MM.1S (cell line): ENCODE results near the gene HACE1.

Experiments
- DNase-seq: peaks from one replicate; pipeline ENCODE4 v3.0.0-alpha.2; 2015
- H2AFZ ChIP-seq: fragments of 300-600 bp; sonication (generic); 2 replicates; pipeline ENCODE4 v1.6.0; 2016; ENCODE audit warnings: antibody characterized with exemption, low read length
- H3F3A ChIP-seq: fragments of 300-600 bp; sonication (generic); 2 replicates; pipeline ENCODE4 v1.6.1; 2016; ENCODE audit warnings: mild to moderate bottlenecking, antibody characterized with exemption, low read length, moderate library complexity, mixed read lengths; ENCODE audit not compliant: insufficient read depth
- H3K27ac ChIP-seq: fragments of 300-600 bp; sonication (generic); 2 replicates; pipeline ENCODE4 v1.5.1; 2016; ENCODE audit warnings: mild to moderate bottlenecking, low read length
- H3K27me3 ChIP-seq: fragments of 300-600 bp; sonication (generic); replicated peaks from 2 replicates; pipeline ENCODE4 v1.6.0; 2016; ENCODE audit warnings: low read length; ENCODE audit not compliant: insufficient read depth
- H3K36me3 ChIP-seq: fragments of 300-600 bp; sonication (generic); replicated peaks from 2 replicates; pipeline ENCODE4 v1.6.1; 2016; ENCODE audit warnings: mild to moderate bottlenecking, low read length, mixed read lengths; ENCODE audit not compliant: insufficient read depth
- H3K4me1 ChIP-seq: fragments of 300-600 bp; sonication (generic); 2 replicates; pipeline ENCODE4 v1.6.1; 2016; ENCODE audit warnings: low read length, mixed read lengths
- H3K4me2 ChIP-seq: fragments of 300-600 bp; sonication (generic); 2 replicates; pipeline ENCODE4 v1.6.0; 2016; ENCODE audit warnings: low read depth, low read length
- H3K4me3 ChIP-seq: fragments of 300-600 bp; sonication (generic); 2 replicates; pipeline ENCODE4 v1.5.1; 2016; ENCODE audit warnings: low read length, mixed read lengths
- H3K79me2 ChIP-seq: fragments of 300-600 bp; sonication (generic); 2 replicates; pipeline ENCODE4 v1.6.1; 2016; ENCODE audit warnings: mixed run types, low read length, mixed read lengths
- H3K9ac ChIP-seq: fragments of 300-600 bp; sonication (generic); 2 replicates; pipeline ENCODE4 v1.6.1; 2016; ENCODE audit warnings: low read length, mixed read lengths
- H3K9me2 ChIP-seq: fragments of 300-600 bp; sonication (generic); replicated peaks from 2 replicates; pipeline ENCODE4 v1.6.1; 2016; ENCODE audit warnings: mild to moderate bottlenecking, low read length, mixed read lengths; ENCODE audit not compliant: insufficient read depth
- H3K9me3 ChIP-seq: fragments of 300-600 bp; sonication (generic); replicated peaks from 2 replicates; pipeline ENCODE4 v1.6.1; 2016; ENCODE audit warnings: mild to moderate bottlenecking, low read length, mixed read lengths; ENCODE audit not compliant: insufficient read depth
- H4K20me1 ChIP-seq: fragments of 300-600 bp; sonication (generic); 2 replicates; pipeline ENCODE4 v1.6.1; 2016; ENCODE audit warnings: mild to moderate bottlenecking, low read length, moderate library complexity, mixed read lengths; ENCODE audit not compliant: insufficient read depth
- EZH2 ChIP-seq: fragments of 300-600 bp; sonication (generic); optimal IDR thresholded peaks from 2 replicates; pipeline ENCODE3; 2017; ENCODE audit warnings: low read depth, mild to moderate bottlenecking, antibody characterized with exemption, low read length, mixed read lengths
- EZH2phosphoT487 ChIP-seq: fragments of 300-600 bp; sonication (generic); IDR thresholded peaks from 2 replicates; pipeline ENCODE4 v1.6.1; 2018; ENCODE audit warnings: antibody characterized with exemption, low read length
- TF ChIP-seq, protein P1 (sequence below): fragments of 300-600 bp; sonication (generic); IDR thresholded peaks from 2 replicates; pipeline ENCODE4 v1.5.1; 2016; ENCODE audit warnings: antibody characterized with exemption, low read length, mixed read lengths

Gene HACE1

DNA sequence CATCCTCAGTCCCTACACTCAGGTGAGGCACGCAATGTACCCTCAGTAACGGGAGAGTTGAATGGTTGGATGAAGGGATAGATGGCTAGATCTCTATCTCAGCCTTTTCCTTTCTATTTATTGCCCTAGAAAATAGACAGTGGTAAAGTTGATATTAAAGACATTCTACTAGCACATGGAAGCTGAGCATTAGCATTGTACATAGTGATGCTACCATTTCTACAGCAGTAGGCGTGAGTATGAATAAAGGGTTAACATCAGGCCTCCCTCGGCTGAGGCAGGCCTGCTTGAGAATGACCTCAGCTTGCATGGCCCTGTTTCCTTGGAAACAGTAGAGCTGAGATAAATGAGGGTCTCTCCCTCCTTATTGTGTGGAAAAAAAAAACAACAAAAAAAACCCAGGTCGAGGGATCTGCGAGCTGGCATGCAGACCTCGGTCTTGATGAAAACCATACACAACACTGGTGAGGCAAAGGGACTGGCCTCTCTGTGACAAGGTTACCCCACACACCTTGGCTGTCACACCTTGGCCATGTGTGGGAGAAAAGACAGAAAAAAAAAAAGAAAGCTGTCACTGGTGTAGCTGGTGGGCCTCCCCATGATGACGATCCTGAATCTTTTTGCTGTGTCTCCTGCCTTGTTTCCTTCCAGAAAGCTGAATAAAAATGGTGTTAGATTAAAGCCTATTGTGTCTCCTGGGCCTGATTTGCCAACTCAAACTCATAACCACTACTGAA is 160.0 kb downstream of the HACE1 start:
- no peaks in the 10 kb centered on the region for H3F3A ChIP-seq
- H3K4me1 ChIP-seq = peaks cover 3% of the 10 kb centered on the region
- no peak overlapping the region for H2AFZ ChIP-seq
- no peak overlapping the region for H3K27ac ChIP-seq
- no peaks in the 10 kb centered on the region for H4K20me1 ChIP-seq
- no peaks in the 10 kb centered on the region for H3K9me2 ChIP-seq
- no peaks in the 10 kb centered on the region for H3K36me3 ChIP-seq
- DNase-seq = no peak
- TF ChIP-seq, protein P1, sequence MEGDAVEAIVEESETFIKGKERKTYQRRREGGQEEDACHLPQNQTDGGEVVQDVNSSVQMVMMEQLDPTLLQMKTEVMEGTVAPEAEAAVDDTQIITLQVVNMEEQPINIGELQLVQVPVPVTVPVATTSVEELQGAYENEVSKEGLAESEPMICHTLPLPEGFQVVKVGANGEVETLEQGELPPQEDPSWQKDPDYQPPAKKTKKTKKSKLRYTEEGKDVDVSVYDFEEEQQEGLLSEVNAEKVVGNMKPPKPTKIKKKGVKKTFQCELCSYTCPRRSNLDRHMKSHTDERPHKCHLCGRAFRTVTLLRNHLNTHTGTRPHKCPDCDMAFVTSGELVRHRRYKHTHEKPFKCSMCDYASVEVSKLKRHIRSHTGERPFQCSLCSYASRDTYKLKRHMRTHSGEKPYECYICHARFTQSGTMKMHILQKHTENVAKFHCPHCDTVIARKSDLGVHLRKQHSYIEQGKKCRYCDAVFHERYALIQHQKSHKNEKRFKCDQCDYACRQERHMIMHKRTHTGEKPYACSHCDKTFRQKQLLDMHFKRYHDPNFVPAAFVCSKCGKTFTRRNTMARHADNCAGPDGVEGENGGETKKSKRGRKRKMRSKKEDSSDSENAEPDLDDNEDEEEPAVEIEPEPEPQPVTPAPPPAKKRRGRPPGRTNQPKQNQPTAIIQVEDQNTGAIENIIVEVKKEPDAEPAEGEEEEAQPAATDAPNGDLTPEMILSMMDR = no peak
- no peak for TF ChIP-seq EZH2phosphoT487
- TF ChIP-seq EZH2 = no peak
- no peak overlapping the region for H3K4me3 ChIP-seq
- H3K79me2 ChIP-seq = no peaks in the 10 kb centered on the region
- H3K4me2 ChIP-seq = no peak overlapping the region
- H3K27me3 ChIP-seq = no peaks in the 10 kb centered on the region
- H3K9ac ChIP-seq = no peak overlapping the region
- no peaks in the 10 kb centered on the region for H3K9me3 ChIP-seq

DNA sequence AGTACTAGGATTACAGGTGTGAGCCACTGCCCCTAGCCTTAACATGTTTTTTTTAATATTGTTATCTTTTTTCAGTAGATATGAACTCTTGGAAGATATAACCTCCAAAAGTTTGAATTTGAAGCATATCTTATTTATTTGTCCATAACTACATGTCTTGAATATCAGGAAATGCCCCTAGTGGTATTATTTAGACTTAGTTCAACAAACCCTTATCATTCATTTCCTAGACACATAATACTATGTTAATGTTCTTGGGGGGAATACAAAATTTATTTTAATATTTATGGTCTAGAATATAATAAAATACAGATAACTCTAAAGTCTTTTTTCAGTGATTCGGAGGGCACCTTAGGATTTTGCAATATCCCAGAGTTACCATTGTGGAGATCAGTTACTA is 160.7 kb downstream of the HACE1 start:
- no peak for DNase-seq
- Histone ChIP-seq H3K4me1 (no peaks in the 10 kb centered on the region), H3K36me3 (no peaks in the 10 kb centered on the region), H3K27ac (no peak overlapping the region), H3K27me3 (no peaks in the 10 kb centered on the region), H3K4me3 (no peak overlapping the region), H3K9me3 (no peaks in the 10 kb centered on the region), H3K4me2 (no peak overlapping the region), H3F3A (no peaks in the 10 kb centered on the region), H3K9ac (no peak overlapping the region), H3K9me2 (no peaks in the 10 kb centered on the region), H3K79me2 (no peaks in the 10 kb centered on the region), H2AFZ (no peak overlapping the region), H4K20me1 (no peaks in the 10 kb centered on the region)
- TF ChIP-seq EZH2phosphoT487 (no peak), EZH2 (no peak)
- TF ChIP-seq, protein P1 = no peak

DNA sequence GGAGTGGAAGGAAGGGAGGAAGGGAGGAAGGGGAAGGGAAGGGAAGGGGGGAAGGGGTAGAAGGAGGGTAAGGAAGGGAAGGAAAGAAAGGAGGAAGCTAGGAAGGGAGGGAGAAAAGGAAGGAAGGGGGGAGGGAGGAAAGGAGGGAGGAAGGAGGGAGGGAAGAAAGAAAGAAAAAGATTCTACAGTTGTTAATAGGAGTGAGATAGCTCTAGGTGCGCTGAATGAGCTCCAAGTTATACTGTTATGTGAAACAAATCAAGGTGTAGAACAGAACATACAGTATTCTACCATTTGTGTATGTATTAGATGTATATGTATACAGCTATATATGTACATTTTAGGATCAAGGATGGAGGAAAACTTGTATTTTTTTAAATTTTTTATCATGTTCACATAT is 167.7 kb downstream of the HACE1 start:
- Histone ChIP-seq H4K20me1 (no peaks in the 10 kb centered on the region), H3K9me2 (no peaks in the 10 kb centered on the region), H3K9me3 (no peaks in the 10 kb centered on the region), H3F3A (no peaks in the 10 kb centered on the region), H2AFZ (no peak overlapping the region), H3K4me3 (no peak overlapping the region), H3K36me3 (no peaks in the 10 kb centered on the region), H3K27me3 (no peaks in the 10 kb centered on the region), H3K4me1 (no peaks in the 10 kb centered on the region), H3K9ac (no peak overlapping the region), H3K27ac (no peak overlapping the region), H3K4me2 (no peak overlapping the region), H3K79me2 (no peaks in the 10 kb centered on the region)
- TF ChIP-seq EZH2 (no peak), EZH2phosphoT487 (no peak)
- TF ChIP-seq, protein P1 = no peak
- DNase-seq = no peak
